HCT116 (cell line): Measurements from ENCODE around the gene PEG3. TPM values are rescaled to one million over a fixed set of nuclear protein-coding genes. Genes with fewer than 3 reads are reported as not detected.

ENCODE experiments used
- ATAC-seq: fragments of 200-7000 bp; cut with Tn5 transposase; 2 replicates; pipeline ENCODE4 v1.9.1; 2020; ENCODE audit warnings: mild to moderate bottlenecking, moderate library complexity
- BruUV-seq: library from RNA; stranded (reverse); fragments of 400-500 nt; replicated peaks from 2 replicates; lab custom pipeline; 2021; lab: Mats Ljungman, UMichigan
- CTCF ChIA-PET: fragments of 300-600 bp; sonication (Branson Sonifier 250); formaldehyde crosslinking; loops from one replicate; lab custom pipeline; 2021; ENCODE audit warnings: antibody characterized with exemption; lab: Charles Lee
- POLR2A ChIA-PET: fragments of 300-600, 350-600 bp; sonication (Branson Sonifier 250); formaldehyde crosslinking; loops from one replicate; lab custom pipeline; 2021; ENCODE audit warnings: antibody characterized with exemption; lab: Charles Lee
- RAD21 ChIA-PET, 2 experiments: fragments of 300-600 bp; sonication (Branson Sonifier 250); formaldehyde crosslinking; loops; one replicate each; lab custom pipeline; 2023; ENCODE audit warnings: low total read pairs in 2 of 2; ENCODE audit not compliant: uncharacterized antibody in 2 of 2, unreplicated experiment in 2 of 2, low non-redundant PET in 1 of 2; lab: Charles Lee
- DNase-seq: peaks from one replicate; pipeline ENCODE4 v3.0.0-alpha.2; 2010; ENCODE audit warnings: low read depth, low spot score
- H2AFZ ChIP-seq: fragments of 200-600 bp; shearing (Covaris generic), sonication (generic); 2 replicates; pipeline ENCODE4 v1.6.1; 2017; ENCODE audit warnings: low read depth, mixed run types, mixed read lengths, antibody characterized with exemption, low read length; ENCODE audit not compliant: poor library complexity, severe bottlenecking
- H3K27ac ChIP-seq: 2 replicates; pipeline ENCODE4 v1.5.1; 2012; ENCODE audit warnings: low read depth, low read length
- H3K27me3 ChIP-seq: fragments of 200-600 bp; sonication (generic); 2 replicates; pipeline ENCODE4 v1.6.1; 2016; ENCODE audit warnings: mixed run types, low read length, mixed read lengths; ENCODE audit not compliant: insufficient read depth
- H3K36me3 ChIP-seq, 2 experiments: fragments of 200-500 bp in 1 of 2; fragments of 200-600 bp in 1 of 2; sonication (Bioruptor generic) in 1 of 2; sonication (generic) in 1 of 2; 2 replicates each; pipeline versions ENCODE4 v1.5.1 to v1.6.1; 2014 to 2016; ENCODE audit warnings: low read length in 2 of 2, inconsistent platforms in 1 of 2, mixed read lengths in 1 of 2, mixed run types in 1 of 2; ENCODE audit not compliant: insufficient read depth in 2 of 2, control insufficient read depth in 1 of 2
- H3K4me1 ChIP-seq, 2 experiments: fragments of 200-600 bp in 1 of 2; sonication (generic) in 1 of 2; 2 replicates each; pipeline versions ENCODE4 v1.5.1 to v1.6.1; 2012 to 2017; ENCODE audit warnings: low read length in 2 of 2, inconsistent platforms in 1 of 2, mild to moderate bottlenecking in 1 of 2, mixed read lengths in 1 of 2, mixed run types in 1 of 2, moderate library complexity in 1 of 2; ENCODE audit not compliant: insufficient read depth in 2 of 2, control insufficient read depth in 1 of 2
- H3K4me2 ChIP-seq: fragments of 200-600 bp; sonication (generic); 2 replicates; pipeline ENCODE4 v1.6.1; 2017; ENCODE audit warnings: mixed run types, low read length, mixed read lengths
- H3K4me3 ChIP-seq, 2 experiments: fragments of 200-600 bp in 1 of 2; sonication (generic) in 1 of 2; replicated peaks in 1 of 2; 2 replicates each; pipeline ENCODE4 v1.5.1; 2011 to 2016; ENCODE audit warnings: low read length in 2 of 2, control low read depth in 1 of 2, low read depth in 1 of 2, mild to moderate bottlenecking in 1 of 2, mixed read lengths in 1 of 2, mixed run types in 1 of 2
- H3K79me2 ChIP-seq: fragments of 200-600 bp; sonication (generic); 2 replicates; pipeline ENCODE4 v1.6.1; 2017; ENCODE audit warnings: mild to moderate bottlenecking, mixed run types, low read length, moderate library complexity, mixed read lengths; ENCODE audit not compliant: insufficient read depth
- H3K9ac ChIP-seq: fragments of 200-600 bp; sonication (generic); 2 replicates; pipeline ENCODE4 v1.6.1; 2016; ENCODE audit warnings: low read length, mixed read lengths
- H3K9me2 ChIP-seq: fragments of 200-600 bp; sonication (generic), shearing (Covaris generic); 2 replicates; pipeline ENCODE4 v1.6.1; 2017; ENCODE audit warnings: mixed run types, mild to moderate bottlenecking, moderate library complexity; ENCODE audit not compliant: insufficient read depth
- H3K9me3 ChIP-seq, 2 experiments: fragments of 200-500 bp in 1 of 2; fragments of 200-600 bp in 1 of 2; sonication (Bioruptor generic) in 1 of 2; sonication (generic) in 1 of 2; 2 replicates each; pipeline ENCODE4 v1.6.1; 2014 to 2017; ENCODE audit warnings: low read length in 2 of 2, mixed read lengths in 2 of 2, inconsistent platforms in 1 of 2, low read depth in 1 of 2, mild to moderate bottlenecking in 1 of 2, mixed run types in 1 of 2, moderate library complexity in 1 of 2; ENCODE audit not compliant: control insufficient read depth in 1 of 2, insufficient read depth in 1 of 2
- H4K20me1 ChIP-seq: fragments of 200-600 bp; sonication (generic), shearing (Covaris generic); 2 replicates; pipeline ENCODE4 v1.6.1; 2017; ENCODE audit warnings: mixed run types, mild to moderate bottlenecking, moderate library complexity; ENCODE audit not compliant: insufficient read depth
- CBX3 ChIP-seq: IDR thresholded peaks from 2 replicates; pipeline ENCODE4 v1.6.1; 2012; ENCODE audit warnings: low read depth
- CTCF ChIP-seq, 3 experiments: fragments of 200-600 bp in 1 of 3; sonication (generic) in 1 of 3; IDR thresholded peaks in 2 of 3; conservative IDR thresholded peaks in 1 of 3; 2 replicates each; pipeline ENCODE4 v1.5.1; 2012 to 2017; ENCODE audit warnings: low read depth in 2 of 3, low read length in 2 of 3, antibody characterized with exemption in 1 of 3, borderline replicate concordance in 1 of 3, control low read depth in 1 of 3, mild to moderate bottlenecking in 1 of 3, mixed read lengths in 1 of 3, mixed run types in 1 of 3, moderate library complexity in 1 of 3; ENCODE audit not compliant: insufficient read depth in 1 of 3
- EGR1 ChIP-seq: IDR thresholded peaks from 2 replicates; pipeline ENCODE4 v1.6.1; 2012; ENCODE audit warnings: low read depth
- ELF1 ChIP-seq: IDR thresholded peaks from 2 replicates; pipeline ENCODE4 v1.6.1; 2012; ENCODE audit warnings: low read depth, borderline replicate concordance
- EZH2 ChIP-seq: fragments of 200-600 bp; sonication (generic); IDR thresholded peaks from 2 replicates; pipeline ENCODE4 v1.6.1; 2017; ENCODE audit warnings: antibody characterized with exemption, mixed run types
- EZH2phosphoT487 ChIP-seq: fragments of 200-600 bp; IDR thresholded peaks from 2 replicates; pipeline ENCODE4 v1.6.1; 2018; ENCODE audit warnings: antibody characterized with exemption, borderline replicate concordance
- MAX ChIP-seq: IDR thresholded peaks from 2 replicates; pipeline ENCODE4 v1.6.1; 2012
- RAD21 ChIP-seq: IDR thresholded peaks from 2 replicates; pipeline ENCODE4 v1.6.1; 2012; ENCODE audit warnings: low read depth, mild to moderate bottlenecking
- REST ChIP-seq: IDR thresholded peaks from 2 replicates; pipeline ENCODE4 v1.6.1; 2012; ENCODE audit warnings: low read depth
- SP1 ChIP-seq: IDR thresholded peaks from 2 replicates; pipeline ENCODE4 v1.6.1; 2012; ENCODE audit warnings: low read depth
- TCF7L2 ChIP-seq: IDR thresholded peaks from 2 replicates; pipeline ENCODE4 v1.7.0; 2011; ENCODE audit warnings: borderline replicate concordance, inconsistent platforms; ENCODE audit not compliant: insufficient read depth, insufficient read length; ENCODE audit errors: extremely low read depth
- ZBTB33 ChIP-seq: IDR thresholded peaks from 2 replicates; pipeline ENCODE4 v1.6.1; 2011; ENCODE audit warnings: mild to moderate bottlenecking, low read length, moderate library complexity; ENCODE audit not compliant: insufficient replicate concordance; ENCODE audit errors: extremely low read depth
- ZNF274 ChIP-seq: fragments of 200-500 bp; sonication (Bioruptor generic); IDR thresholded peaks from 2 replicates; pipeline ENCODE4 v1.6.1; 2014; ENCODE audit warnings: mild to moderate bottlenecking, low read depth, low read length, inconsistent platforms
- intact Hi-C: fragments of 100-400 bp; cut with micrococcal nuclease; formaldehyde crosslinking; loops from 2 replicates; pipeline ENCODE4 v1.10.0; 2022
- total RNA-seq: library from RNA; stranded (reverse); gene quantifications from one replicate; pipeline ENCODE4 v1.2.1, GENCODE V29; 2021; ENCODE audit not compliant: unreplicated experiment

Gene PEG3
- total RNA-seq, 1 experiment from 2014 or later, result 0.34 TPM

- no peak overlapping the region for H3K4me3 ChIP-seq
- no TSS peak for BruUV-seq
- TF ChIP-seq ZBTB33 (no peak), REST (no peak), ZNF274 (no peak), ELF1 (no peak), MAX (no peak), CBX3 (no peak), EZH2 (no peak), TCF7L2 (no peak), SP1 (no peak), EGR1 (no peak), CTCF (IDR thresholded peaks at IDR 0.05 in 2 of 3, conservative IDR thresholded peaks at IDR 0.05 in 1 of 3; ENCODE audit: borderline replicate concordance in 1 of 3, insufficient read depth in 1 of 3, low read depth in 2 of 3, low read length in 2 of 3) (no peak), RAD21 (no peak), EZH2phosphoT487 (no peak)
- TF ChIP-seq, all 23 proteins: peak for 0
- Histone ChIP-seq H3K4me2 (no peak overlapping the region), H3K9me2 (no peaks in the 10 kb centered on the region), H3K36me3 (no peaks in the 10 kb centered on the region), H3K9ac (no peak overlapping the region), H2AFZ (no peak overlapping the region), H3K4me1 (no peaks in the 10 kb centered on the region), H3K27me3 (no peaks in the 10 kb centered on the region), H3K9me3 (peaks cover 7 to 39% of the 10 kb centered on the region in 2 experiments; a peak in 2 of 4 replicates), H4K20me1 (no peaks in the 10 kb centered on the region), H3K79me2 (no peaks in the 10 kb centered on the region), H3K27ac (no peak overlapping the region)
- ChIA-PET CTCF (no interaction called here), POLR2A (no interaction called here), RAD21 (no interaction called here)
- DNase-seq (no peak), ATAC-seq (no peak)
- intact Hi-C loops, result no loop called here
Measured at GRCh38 chr19:56832352-56832928, 8.1 kb downstream of the PEG3 start.
